ENCODE data around the gene LYSET.

DNA sequence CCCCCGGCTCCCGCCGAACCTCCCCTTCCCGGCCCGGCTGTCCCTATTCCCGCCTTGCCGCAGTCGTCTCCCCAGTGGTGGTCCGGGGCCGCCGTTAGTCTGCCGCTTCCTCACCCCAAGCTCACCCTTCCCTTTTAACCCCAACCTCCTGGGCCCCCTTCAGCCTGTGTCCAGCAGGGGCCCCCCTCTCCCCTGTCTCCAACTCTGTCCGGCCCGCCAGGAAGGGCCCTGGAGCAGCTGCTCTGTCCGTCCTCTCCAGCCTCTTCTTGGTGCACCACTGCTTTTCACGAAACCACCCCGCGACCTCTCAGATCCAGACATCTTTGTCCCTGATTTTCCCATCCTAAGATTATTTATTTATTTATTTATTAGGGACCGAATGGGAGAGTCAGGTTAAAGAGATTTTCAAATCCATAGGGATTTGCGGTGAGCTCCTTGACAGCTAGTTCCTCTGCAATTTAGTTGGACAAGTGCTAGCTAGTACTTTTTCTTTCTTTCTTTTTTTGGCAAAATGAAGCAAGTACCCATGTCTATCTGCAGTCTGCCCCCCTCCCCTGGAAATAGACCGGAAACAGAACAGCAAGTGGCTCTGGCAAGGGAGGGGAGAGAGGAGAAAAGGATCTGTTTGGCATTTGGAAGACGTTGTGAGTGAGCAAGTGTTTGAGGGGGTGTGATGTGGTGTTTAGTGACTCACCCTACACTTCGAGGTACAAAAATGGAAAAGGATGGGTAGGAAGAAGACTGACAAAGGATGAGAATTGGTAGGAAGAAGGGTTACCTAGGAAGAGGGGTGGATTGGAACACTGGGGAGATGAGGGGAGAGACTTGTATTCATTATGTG, 22.6 kb downstream of the LYSET start:
- TF ChIP-seq POLR2A (IDR thresholded peaks at IDR 0.05; ENCODE audit: low read depth, low read length) (no peak), RAD21 (IDR thresholded peaks at IDR 0.05; ENCODE audit: low read length) (peak; percentile 55), RCOR1 (IDR thresholded peaks at IDR 0.05; ENCODE audit: insufficient replicate concordance, low read length) (peak; percentile 47), RFX5 (IDR thresholded peaks at IDR 0.05; ENCODE audit: low read depth, low read length) (no peak), CEBPB (IDR thresholded peaks at IDR 0.05; ENCODE audit: low read depth, low read length) (no peak), MAFK (IDR thresholded peaks at IDR 0.05; ENCODE audit: low read depth, low read length) (no peak)
- TF ChIP-seq, protein P1, sequence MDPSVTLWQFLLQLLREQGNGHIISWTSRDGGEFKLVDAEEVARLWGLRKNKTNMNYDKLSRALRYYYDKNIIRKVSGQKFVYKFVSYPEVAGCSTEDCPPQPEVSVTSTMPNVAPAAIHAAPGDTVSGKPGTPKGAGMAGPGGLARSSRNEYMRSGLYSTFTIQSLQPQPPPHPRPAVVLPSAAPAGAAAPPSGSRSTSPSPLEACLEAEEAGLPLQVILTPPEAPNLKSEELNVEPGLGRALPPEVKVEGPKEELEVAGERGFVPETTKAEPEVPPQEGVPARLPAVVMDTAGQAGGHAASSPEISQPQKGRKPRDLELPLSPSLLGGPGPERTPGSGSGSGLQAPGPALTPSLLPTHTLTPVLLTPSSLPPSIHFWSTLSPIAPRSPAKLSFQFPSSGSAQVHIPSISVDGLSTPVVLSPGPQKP (IDR thresholded peaks at IDR 0.05; ENCODE audit: borderline replicate concordance, low read depth, low read length): no peak
- TF ChIP-seq, protein P2, sequence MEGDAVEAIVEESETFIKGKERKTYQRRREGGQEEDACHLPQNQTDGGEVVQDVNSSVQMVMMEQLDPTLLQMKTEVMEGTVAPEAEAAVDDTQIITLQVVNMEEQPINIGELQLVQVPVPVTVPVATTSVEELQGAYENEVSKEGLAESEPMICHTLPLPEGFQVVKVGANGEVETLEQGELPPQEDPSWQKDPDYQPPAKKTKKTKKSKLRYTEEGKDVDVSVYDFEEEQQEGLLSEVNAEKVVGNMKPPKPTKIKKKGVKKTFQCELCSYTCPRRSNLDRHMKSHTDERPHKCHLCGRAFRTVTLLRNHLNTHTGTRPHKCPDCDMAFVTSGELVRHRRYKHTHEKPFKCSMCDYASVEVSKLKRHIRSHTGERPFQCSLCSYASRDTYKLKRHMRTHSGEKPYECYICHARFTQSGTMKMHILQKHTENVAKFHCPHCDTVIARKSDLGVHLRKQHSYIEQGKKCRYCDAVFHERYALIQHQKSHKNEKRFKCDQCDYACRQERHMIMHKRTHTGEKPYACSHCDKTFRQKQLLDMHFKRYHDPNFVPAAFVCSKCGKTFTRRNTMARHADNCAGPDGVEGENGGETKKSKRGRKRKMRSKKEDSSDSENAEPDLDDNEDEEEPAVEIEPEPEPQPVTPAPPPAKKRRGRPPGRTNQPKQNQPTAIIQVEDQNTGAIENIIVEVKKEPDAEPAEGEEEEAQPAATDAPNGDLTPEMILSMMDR (conservative IDR thresholded peaks at IDR 0.05; ENCODE audit: low read depth, low read length): peak; percentile 56

Data from IMR-90 (cell line).